ENCODE measurements around the gene EFCAB6.

EFCAB6 gene, protein sequence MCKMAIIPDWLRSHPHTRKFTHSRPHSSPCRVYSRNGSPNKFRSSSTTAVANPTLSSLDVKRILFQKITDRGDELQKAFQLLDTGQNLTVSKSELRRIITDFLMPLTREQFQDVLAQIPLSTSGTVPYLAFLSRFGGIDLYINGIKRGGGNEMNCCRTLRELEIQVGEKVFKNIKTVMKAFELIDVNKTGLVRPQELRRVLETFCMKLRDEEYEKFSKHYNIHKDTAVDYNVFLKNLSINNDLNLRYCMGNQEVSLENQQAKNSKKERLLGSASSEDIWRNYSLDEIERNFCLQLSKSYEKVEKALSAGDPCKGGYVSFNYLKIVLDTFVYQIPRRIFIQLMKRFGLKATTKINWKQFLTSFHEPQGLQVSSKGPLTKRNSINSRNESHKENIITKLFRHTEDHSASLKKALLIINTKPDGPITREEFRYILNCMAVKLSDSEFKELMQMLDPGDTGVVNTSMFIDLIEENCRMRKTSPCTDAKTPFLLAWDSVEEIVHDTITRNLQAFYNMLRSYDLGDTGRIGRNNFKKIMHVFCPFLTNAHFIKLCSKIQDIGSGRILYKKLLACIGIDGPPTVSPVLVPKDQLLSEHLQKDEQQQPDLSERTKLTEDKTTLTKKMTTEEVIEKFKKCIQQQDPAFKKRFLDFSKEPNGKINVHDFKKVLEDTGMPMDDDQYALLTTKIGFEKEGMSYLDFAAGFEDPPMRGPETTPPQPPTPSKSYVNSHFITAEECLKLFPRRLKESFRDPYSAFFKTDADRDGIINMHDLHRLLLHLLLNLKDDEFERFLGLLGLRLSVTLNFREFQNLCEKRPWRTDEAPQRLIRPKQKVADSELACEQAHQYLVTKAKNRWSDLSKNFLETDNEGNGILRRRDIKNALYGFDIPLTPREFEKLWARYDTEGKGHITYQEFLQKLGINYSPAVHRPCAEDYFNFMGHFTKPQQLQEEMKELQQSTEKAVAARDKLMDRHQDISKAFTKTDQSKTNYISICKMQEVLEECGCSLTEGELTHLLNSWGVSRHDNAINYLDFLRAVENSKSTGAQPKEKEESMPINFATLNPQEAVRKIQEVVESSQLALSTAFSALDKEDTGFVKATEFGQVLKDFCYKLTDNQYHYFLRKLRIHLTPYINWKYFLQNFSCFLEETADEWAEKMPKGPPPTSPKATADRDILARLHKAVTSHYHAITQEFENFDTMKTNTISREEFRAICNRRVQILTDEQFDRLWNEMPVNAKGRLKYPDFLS (N-terminal part only)

DNA sequence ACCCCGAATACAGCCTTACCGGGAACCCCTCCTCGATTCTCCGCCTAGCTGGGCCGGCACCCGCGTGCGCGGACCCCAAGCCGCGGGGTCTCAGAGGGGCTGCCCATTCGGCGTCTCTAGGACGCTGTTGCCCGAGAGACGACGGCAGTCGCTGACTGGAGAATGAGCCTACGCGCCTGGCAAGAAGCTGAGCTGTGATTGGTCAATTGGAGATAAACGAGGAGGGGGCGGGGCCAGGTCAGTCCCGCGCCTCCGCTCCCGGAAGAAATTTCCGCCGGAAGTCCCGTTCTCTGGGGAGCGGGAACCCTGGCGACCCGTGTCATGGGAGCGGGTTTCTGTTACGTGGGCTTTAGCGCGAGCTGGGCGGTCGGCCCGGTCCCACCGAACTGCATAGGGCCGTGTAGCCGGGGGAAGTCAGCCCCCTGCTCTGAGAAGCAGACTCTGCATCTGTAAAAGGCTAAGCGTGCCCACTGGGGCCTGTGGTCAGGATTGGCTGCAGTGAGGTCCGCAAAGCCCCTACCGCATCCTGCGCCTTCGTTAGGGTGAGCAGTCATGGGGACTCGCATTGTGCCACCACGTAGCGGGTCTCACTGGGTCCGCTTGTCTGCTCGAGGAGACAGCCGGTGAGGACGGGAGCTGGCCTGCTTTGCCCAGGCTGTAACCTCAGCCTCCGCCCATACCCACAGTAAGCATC, at the start of gene EFCAB6:
Gene EFCAB6, minus strand, starts transcription at position 157 of the 694 bp plus-strand sequence. CDS start 29,987 bp downstream, outside the sequence.
- peak; percentile 95 for DNase-seq

DNA sequence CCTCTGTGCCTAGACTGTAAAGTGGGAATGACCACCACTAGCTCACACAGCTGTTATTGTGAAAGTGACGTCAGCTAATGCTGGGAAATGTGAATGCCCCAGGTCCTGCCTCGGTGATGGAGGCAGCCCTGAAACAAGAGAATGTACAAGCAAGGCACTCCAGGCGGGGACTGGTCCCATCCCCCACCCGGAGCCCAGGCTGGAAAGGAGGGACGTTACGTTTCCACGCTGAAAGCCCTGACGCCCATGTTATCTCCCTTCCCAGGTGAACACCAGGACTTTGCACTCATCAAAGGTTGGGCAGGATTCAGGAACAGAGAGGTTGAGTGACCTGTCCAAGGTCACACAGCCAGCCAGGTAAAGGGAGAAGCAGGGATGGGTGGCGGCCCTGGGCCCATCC, 49.4 kb upstream of the EFCAB6 start:
- DNase-seq, result no peak

DNA sequence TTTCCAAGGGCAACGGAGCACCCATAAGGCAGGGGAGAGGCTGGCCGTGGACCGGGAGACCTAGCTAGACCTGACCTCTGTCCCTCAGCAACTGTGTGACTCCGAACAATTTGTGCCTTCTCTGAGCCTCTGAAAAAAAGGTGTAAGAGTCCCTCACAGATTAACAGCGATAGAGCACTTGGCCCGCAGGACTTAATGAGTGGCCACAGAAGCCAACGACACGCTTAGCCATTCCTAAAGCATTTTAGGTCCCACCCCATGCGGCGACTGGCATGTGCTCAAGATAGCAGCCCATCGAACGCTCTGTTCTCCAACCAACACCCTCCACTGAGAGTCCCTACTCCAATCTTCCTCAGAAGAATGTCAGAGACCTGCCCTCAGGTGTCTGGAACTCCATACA, 48.7 kb upstream of the EFCAB6 start:
- no peak for DNase-seq

DNA sequence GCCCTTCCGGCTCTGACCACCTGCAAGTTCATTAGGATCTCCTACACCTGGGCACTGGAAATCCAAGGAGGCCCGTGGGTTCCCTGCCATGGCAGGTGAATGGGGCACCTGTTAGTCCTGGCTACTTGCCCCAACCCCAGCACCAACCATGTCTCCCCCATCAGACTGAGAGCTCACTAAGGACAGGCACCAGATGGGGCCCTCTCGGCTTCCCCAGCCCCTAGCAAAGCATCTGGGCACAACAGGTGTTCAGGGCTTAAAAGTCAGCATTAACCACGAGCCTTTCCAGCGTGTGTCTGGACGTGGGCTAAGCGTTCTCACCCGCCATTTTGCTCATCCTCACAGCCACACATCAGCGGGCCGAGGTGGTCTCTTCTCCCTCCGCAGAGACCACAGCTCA, 48.0 kb upstream of the EFCAB6 start:
- no peak for DNase-seq

DNA sequence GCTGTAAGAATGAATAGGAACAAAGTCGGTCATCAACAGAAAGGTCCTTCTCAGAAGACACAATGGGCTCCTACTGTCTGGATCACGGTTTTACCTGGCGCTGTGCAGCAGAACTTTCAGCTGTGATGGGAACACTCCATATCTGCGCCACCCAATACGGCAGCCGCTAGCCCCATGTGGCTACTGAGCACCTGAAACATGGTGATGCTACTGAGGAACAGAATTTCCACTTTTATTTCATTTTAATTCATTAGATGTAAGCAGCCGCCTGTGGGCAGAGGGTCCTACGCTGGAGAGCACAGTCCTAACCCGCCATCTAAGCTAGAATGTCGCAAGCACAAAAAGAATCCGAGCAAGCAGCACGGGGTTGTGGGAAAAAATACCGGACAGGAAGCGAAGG, 47.5 kb upstream of the EFCAB6 start:
- DNase-seq, result no peak

- no peak for DNase-seq
Measured at GRCh38 chr22:43859176-43859575, 47.1 kb upstream of the EFCAB6 start.

DNA sequence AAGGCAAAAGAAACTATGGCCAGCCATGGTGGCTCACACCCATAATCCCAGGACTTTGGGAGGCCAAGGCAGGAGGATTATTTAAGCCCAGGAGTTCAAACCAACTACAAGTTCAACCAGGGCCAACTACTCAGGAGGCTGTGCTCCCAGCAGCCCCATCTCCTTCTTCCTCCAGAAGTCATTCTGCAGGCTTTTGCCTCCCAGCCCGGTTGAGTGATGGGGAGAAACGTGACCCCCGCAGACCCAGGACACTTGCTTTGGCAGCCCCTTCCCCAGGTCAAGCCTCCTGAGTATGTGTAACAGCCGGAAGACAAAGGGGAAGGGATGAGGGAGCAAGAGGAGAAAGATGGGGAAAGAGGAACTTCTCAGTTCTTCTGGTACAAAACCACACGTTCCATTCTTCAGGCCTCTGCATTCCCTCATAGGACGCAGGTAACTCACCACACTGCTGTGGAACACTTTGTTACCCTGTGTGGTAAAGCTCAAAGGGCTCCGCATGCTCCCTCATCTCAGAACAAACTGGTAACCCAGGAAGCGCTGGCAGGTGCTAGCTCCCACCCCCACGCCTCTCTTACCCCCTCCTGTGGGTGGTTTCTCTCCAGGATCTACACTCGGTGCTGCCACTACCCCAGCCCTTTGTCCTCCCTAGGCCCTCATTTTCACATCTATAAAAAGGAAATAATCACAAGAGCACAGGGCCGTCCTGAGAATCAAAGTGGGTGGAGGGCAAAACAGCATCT, 46.2 kb upstream of the EFCAB6 start:
- no peak for DNase-seq

GRCh38 chr22:43857367-43857766, 45.3 kb upstream of the EFCAB6 start:
- no peak for DNase-seq

DNA sequence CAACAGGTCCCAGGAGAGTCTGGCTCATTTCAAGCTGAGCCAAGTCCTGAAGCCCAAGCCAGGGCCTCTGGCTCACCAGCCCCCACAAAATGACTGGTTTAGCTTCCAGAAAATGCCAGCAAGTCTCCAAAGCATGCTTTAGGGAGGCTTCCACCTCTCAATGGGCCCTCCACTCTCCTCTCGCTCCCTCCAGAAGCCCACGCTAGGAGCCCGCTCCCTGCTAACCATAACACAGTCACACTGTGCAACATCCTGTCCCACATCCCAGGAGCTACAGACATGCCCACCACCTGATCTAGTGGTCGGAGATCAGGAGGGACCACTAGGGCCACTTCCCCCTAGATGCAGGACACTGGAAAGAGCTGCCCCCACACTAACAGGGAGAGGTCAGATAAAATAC, 43.3 kb upstream of the EFCAB6 start:
- no peak for DNase-seq

- no peak for DNase-seq
Measured at GRCh38 chr22:43854786-43855271, 42.7 kb upstream of the EFCAB6 start.

DNA sequence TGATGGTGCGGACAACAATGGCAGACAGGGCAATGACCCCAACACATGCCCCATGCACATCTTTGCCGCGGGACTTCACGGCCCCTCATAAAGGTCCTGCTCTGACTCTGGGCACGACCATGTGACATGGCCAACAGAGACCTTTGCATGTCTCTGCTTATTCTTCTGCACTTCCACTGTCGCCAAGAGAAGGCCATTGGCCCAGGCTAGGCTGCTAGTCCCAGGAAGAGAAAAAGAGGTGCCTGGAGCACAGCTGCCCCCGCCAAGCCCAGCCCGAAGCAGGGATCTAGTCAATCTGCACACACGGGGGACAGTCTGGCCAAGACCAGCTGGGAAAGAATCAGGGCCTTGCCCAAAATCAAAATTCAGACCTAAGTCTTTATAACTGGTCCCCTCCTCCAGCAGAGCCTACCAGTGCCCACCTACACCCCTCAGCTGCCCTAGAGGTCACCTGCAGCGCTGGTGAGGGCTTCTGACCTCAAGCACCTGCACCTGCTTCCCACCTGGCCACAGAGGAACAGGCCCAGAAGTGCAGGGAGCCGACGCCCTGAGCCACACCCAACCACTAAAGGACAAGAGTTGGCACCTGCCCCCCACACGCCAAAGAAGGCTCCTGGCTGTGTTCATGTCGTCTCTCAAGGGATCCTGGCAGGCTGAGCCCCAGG, 42.1 kb upstream of the EFCAB6 start:
- no peak for DNase-seq

- no peak for DNase-seq
Measured at GRCh38 chr22:43853328-43853931, 41.3 kb upstream of the EFCAB6 start.

- DNase-seq, result no peak
Measured at GRCh38 chr22:43852573-43853327, 40.6 kb upstream of the EFCAB6 start.

GRCh38 chr22:43851979-43852307, 39.8 kb upstream of the EFCAB6 start:
- DNase-seq, result no peak

DNA sequence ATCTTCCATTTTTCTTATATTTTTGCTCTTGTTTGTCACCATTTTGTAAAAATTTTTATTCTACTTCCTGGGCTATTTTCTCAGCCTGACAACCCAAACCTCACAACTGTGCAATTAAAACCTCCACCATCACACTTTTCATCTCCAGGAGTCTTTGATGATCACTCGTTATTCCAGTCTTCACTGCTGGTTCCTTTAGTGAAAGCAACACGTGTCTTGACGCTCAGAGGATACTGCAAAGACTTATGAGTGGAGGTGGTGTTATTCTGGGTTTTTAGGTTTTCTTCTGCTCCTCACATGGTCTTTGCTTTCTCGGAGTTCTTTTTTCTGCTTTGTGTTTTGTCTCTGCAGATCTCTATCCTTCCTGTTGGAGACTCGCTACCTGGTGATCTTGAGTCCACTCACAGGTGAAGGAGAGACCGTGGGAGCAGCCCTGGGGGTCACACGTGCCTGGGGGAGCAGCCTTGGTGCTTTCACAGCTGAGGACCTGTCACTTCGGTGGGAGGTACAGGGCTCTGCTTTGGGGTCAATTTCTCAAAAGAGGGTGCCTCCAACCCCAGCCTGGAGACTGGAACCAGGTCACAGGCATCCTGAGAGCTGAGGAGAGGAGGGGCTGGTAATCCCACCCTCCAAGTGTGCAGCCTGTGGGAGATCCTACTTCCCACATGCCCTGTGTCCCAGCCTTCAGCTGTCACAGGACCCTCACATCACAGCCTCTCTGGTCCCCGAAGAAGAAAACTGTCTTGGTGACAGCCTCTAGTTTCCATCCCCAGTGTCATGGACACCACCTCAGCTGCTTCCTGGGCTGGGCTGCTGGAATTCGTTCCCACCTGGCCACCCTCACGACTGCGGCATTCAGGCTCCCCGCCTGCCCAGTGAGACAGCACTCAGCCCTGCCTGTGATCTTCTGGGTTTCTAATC, 39.2 kb upstream of the EFCAB6 start:
- no peak for DNase-seq

DNA sequence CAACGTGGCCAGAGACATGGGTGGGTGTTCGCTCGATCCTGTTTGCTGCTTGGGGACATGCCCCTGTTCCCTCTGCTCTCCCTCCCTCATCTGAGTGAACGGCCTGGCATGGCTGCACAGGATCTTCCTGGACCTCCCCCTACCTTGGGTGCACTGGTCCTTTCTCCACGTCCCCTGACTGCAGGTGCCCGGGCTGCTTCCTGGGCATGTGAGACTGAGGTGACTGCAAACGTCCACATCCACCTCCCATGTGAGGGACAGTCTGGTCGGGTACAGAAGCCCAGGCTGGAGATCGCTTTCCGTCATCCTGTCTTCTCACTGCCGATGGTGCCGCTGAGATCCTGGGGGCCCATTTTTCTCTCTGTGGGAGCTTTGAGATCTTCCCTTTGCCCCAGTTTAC, 38.4 kb upstream of the EFCAB6 start:
- no peak for DNase-seq

DNA sequence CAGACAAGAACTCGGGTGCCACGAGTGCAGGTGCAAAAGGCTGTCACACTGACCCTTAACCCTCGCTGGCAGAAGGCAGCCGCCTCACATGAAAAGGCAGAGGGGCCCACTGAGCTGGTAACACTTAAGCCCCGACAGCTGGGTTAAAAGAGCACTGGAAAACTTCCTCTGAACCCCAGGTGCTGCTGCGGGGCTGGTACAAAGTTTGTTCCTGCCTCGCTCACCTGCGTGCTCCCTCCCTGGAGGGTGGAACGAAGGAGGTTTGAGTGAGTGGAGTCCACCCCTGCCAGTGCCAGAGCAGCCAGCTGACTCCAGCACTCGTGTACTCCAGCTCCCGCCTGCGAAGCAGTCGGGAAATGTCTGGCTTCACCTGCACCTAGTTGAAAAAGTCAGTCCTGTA, 37.6 kb upstream of the EFCAB6 start:
- no peak for DNase-seq

GRCh38 chr22:43848366-43849171, 36.5 kb upstream of the EFCAB6 start:
- DNase-seq, result no peak
